Left renal cortex interstitium (tissue), 4 donors: Measurements from ENCODE around the gene MDN1. TPM values are rescaled to one million over a fixed set of nuclear protein-coding genes. Genes with fewer than 3 reads are reported as not detected.

ENCODE experiments used
- DNase-seq, 4 donors: peaks; one replicate each; pipeline ENCODE4 v3.0.0-alpha.2; 2013; ENCODE audit warnings: low read depth in 4 of 4, low spot score in 2 of 4, missing footprints in 1 of 4
- polyA plus RNA-seq, 4 donors: library from polyadenylated mRNA; unstranded; fragments of 120-200 nt; gene quantifications; one replicate each; pipeline ENCODE4 v1.2.1, GENCODE V29; 2013; ENCODE audit not compliant: insufficient read length in 4 of 4

Gene MDN1
- polyA plus RNA-seq, 4 donors = 29.8 to 49.8 (median 38.9) TPM

DNA sequence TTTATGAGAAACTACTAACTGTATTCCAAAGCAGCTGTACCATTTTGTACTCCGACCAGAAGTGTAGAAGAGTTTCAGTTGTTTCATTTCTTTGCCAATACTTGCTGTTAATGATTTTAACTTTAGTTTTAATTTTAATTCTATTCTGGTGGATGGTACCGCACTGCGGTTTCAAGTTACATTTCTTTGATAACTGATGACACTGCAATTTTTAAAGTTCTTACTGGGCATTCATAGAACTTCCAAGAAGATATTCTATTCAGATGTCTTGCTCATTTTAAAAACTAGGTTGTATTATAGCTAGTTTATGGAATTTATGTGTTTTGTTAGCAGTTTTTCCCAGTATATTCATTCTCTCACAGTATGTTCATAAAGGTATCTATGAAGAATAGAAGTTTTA, 117.2 kb downstream of the MDN1 start:
- no peak for DNase-seq

GRCh38 chr6:89695667-89696066, 123.9 kb downstream of the MDN1 start:
- no peak for DNase-seq

- DNase-seq = no peak
Observed at GRCh38 chr6:89694428-89694827, 125.2 kb downstream of the MDN1 start.

DNA sequence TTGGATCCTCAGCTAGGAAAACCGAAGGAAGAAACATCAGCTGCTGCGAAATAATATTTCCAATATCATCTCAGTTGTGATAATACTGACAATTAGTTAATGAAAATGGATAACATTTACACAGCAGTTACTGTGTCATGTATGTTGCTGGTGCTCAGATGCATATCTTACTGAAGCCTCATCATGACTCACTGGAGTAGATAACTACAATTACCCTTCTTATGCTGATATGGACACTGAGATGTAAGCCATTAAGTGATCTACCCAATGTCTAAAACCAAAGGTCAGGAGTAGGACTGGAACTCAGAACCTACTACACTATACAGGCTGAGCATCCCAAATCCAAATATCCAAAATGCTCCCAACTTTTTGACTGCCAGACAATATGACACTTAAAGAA, 126.4 kb downstream of the MDN1 start:
- DNase-seq = no peak

GRCh38 chr6:89692256-89692655, 127.3 kb downstream of the MDN1 start:
- no peak for DNase-seq

DNA sequence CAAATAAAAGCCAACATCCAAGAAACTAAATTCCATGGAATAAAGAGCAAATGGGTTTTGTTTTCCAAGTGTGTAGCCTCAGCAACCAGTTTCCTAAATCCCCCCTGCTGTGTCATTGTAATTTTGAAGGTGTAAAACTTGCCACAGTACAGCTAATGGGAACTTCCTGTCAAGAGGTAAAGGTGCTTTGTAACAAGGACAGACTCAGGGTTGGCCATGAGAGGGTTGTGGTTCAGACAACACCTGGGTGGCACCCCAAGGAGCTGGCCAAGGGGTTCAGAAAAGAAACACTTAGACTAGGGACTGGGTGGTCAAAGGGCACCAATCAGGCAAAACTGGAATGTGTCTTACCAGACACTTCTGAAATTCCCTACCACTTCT, 128.7 kb downstream of the MDN1 start:
- no peak for DNase-seq

GRCh38 chr6:89689732-89690131, 129.9 kb downstream of the MDN1 start:
- DNase-seq = no peak

DNA sequence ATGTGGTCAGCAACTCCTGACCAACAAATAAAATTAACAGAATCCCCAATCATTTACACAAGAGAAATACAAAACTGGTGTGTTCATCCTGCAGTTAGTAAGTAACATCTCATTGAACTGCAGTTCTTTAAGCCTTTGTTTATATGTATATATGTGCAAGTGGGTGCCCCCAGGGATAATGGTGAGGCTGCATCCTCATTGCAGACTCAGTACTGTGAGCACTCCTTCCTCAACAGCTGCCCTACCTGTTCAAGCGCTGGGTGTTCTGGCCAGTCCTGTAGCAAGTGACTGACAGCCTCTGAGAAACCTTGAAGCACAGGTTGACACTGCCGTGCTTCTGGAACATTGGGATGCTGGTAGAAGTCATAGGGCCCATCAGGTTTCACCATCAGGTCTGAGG, 131.3 kb downstream of the MDN1 start:
- no peak for DNase-seq

DNA sequence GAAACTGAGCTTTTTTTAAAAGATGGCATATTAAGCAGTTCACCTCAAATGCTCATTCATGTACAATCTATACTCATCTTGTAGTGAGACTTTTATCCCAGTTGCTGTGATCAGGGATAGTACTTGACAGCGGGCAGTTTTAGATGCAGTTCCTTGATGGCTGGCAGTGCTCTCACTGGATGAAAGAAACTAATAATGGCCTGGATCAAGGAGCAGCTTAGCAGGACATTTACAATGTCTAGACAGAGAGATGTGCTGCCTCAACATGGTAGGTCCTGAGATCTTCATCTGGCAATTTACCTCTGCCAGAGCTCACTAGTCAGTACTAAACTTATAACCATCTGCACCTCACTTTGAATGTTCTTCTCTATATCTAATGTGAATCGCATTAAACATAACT, 134.3 kb downstream of the MDN1 start:
- no peak for DNase-seq

- DNase-seq = no peak
Observed at GRCh38 chr6:89682991-89683390, 136.6 kb downstream of the MDN1 start.

GRCh38 chr6:89681983-89682564, 137.5 kb downstream of the MDN1 start:
- DNase-seq = no peak

GRCh38 chr6:89680551-89680950, 139.0 kb downstream of the MDN1 start:
- no peak for DNase-seq

DNA sequence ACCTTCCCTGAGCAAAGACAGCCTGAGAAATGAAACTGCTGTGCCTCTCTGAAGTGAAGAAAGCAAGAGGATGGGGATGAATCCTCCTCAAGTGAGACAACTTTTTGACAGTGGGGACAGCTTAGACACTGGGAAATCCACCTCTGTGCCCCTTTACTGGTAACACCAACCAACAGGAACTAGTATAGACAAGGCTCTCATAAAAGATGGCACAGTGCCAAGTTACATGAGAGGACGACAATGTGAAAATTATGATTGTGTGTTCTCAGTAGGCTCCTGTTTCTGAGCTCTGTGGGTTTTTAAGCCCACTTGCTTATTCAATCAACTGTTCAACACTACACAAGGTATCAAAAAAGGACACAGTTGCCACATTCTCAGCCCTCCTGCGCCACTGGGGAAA, 139.4 kb downstream of the MDN1 start:
- no peak for DNase-seq

- no peak for DNase-seq
Observed at GRCh38 chr6:89679215-89680120, 140.1 kb downstream of the MDN1 start.

DNA sequence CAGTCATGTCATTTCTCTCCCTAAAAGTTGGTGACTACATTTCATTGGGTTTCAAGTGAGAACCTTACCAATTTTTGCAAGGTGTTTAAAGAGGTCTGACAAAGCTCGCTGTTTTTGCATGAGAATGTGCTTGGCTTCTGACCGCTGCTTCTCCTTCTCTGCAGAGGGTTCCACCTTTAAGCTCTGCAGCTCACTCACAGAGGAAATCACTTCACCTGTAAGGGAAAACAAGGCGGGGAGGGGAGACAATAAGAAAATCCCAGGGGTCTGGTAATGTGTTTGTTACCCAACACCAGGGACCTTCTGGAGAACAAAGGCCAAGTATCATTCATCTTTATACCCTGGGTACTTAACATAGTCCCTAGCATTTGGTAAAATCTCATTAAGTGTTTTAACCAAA, 141.1 kb downstream of the MDN1 start:
- no peak for DNase-seq

- no peak for DNase-seq
Observed at GRCh38 chr6:89675949-89676748, 143.4 kb downstream of the MDN1 start.

- DNase-seq = no peak
Observed at GRCh38 chr6:89670935-89671565, 148.5 kb downstream of the MDN1 start.

DNA sequence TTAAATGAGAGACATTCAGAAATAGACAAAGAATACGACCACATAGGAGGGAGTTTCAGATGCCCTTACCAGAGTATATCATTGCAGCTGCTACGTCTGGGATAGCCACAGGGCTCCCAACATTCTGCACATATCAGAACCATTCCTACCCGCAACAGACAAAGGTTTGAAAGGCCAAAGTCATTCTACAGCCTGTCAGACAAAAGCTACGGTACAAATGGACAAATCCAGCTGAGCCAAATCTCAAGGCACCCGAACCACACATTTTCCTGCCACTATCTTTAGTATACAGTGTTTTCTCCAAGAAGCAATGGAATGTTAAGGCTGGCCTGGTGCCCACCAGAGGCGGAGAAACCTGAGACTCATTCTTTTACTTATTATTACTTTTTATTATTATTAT, 150.6 kb downstream of the MDN1 start:
- DNase-seq = no peak

DNA sequence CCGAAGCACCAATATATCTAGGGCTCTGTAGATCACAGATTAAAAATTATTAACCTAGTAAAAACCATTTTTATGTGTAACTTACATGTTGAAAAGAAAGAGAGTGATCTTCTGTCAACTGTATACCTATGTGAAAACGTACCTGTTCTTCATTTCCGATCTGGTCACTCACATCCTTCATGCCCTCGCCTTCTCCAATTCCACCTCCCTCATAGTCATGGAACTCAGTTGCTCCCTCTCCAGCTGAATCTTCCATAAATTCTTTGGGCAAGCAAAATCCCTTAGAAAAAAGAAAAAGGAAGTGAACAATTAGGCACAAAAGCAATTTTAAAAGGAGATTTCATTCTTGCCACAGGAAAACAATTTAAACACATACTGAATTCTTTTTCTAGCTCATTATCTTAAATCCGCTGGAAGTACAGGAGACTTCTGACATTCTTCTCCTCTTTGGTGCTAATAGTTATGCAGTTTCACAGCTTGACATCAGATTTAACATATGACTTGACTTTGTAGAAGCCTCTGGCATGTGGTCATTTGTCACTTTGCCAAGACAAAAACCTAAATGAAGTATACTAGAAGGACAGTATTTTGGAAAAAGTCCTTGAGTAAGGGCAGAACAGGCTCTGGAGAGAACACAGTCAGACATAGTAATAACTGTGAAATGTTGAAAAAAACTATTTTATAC, 151.6 kb downstream of the MDN1 start:
- DNase-seq = no peak

GRCh38 chr6:89662659-89663223, 156.9 kb downstream of the MDN1 start:
- no peak for DNase-seq
